ENCODE results near the gene ABI3BP. TPM values are rescaled to one million over a fixed set of nuclear protein-coding genes. Genes with fewer than 3 reads are reported as not detected.

ABI3BP gene
- total and polyA plus RNA-seq, 10 of the 15 experiments (the other 5 are each of a cell fraction or from before 2014, with no cell fraction given), result 0.03 to 0.42 (median 0.11) TPM; not detected in 4

DNA sequence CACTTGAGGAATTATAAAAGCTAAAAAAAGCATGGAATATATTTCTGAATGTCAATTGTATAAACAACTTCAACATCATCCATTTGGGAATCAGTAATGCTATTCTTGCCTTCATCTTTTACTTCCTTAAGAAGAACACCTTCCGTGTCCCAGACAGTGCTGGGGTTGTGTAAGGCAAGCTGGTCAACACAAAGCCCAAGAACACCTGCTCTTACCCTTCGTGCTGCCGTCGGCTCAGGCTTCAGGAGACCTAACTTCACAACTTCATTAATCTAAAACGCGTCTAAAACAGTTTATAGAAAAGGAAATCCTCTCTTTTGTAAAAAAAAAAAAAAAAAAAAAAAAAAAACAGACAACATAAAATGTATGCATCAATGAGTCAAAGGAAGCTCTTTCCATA lies 81.3 kb downstream of the ABI3BP start (continued):
- no peak for TF ChIP-seq ZNF207 (IDR thresholded peaks at IDR 0.05; ENCODE audit: borderline replicate concordance)

DNA sequence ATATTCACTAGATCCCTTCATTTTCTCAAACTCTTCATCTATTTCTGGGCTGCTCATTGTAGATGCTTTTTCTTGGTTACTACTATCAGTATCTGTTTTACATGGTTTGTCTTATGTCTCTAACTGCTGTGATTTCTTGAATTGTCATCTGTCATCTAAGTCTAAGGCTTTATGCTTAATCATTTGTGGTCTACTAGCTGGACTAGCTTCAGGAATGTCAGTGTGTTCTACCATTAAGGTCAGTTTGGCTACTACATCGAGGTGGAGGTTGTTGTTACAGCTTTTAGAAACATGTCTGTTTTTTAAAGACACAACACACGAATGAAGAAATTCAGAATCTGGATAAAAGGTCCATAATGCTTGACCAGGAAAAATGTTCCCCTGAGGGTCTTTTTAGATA lies 82.2 kb downstream of the ABI3BP start:
- RAD21 ChIA-PET (ENCODE audit: unreplicated experiment), result no interaction called here
- H4K20me1 ChIP-seq (ENCODE audit: control insufficient read depth, insufficient read depth), result no peaks in the 10 kb centered on the region; the same call in 1 of the 2 replicates
- BruUV-seq (replicated peaks), result no TSS peak
- no peak overlapping the region for H3K9ac ChIP-seq (ENCODE audit: control insufficient read depth, insufficient read depth, low read length)
- CTCF ChIA-PET, result no interaction called here
- no peak for TF ChIP-seq NBN (IDR thresholded peaks at IDR 0.05)
- no peak for TF ChIP-seq IRF4 (IDR thresholded peaks at IDR 0.05; ENCODE audit: low read depth, low read length)
- TF ChIP-seq ZNF24 (IDR thresholded peaks at IDR 0.05), result no peak
- no peak for TF ChIP-seq NRF1 (conservative IDR thresholded peaks at IDR 0.05; ENCODE audit: low read depth, low read length)
- TF ChIP-seq DPF2 (IDR thresholded peaks at IDR 0.05), result no peak
- TF ChIP-seq, protein P1, sequence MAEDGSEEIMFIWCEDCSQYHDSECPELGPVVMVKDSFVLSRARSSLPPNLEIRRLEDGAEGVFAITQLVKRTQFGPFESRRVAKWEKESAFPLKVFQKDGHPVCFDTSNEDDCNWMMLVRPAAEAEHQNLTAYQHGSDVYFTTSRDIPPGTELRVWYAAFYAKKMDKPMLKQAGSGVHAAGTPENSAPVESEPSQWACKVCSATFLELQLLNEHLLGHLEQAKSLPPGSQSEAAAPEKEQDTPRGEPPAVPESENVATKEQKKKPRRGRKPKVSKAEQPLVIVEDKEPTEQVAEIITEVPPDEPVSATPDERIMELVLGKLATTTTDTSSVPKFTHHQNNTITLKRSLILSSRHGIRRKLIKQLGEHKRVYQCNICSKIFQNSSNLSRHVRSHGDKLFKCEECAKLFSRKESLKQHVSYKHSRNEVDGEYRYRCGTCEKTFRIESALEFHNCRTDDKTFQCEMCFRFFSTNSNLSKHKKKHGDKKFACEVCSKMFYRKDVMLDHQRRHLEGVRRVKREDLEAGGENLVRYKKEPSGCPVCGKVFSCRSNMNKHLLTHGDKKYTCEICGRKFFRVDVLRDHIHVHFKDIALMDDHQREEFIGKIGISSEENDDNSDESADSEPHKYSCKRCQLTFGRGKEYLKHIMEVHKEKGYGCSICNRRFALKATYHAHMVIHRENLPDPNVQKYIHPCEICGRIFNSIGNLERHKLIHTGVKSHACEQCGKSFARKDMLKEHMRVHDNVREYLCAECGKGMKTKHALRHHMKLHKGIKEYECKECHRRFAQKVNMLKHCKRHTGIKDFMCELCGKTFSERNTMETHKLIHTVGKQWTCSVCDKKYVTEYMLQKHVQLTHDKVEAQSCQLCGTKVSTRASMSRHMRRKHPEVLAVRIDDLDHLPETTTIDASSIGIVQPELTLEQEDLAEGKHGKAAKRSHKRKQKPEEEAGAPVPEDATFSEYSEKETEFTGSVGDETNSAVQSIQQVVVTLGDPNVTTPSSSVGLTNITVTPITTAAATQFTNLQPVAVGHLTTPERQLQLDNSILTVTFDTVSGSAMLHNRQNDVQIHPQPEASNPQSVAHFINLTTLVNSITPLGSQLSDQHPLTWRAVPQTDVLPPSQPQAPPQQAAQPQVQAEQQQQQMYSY (CRISPR knock-in tag; IDR thresholded peaks at IDR 0.05), result no peak
- no peak for TF ChIP-seq JUNB (IDR thresholded peaks at IDR 0.05)
- TF ChIP-seq, protein P2, sequence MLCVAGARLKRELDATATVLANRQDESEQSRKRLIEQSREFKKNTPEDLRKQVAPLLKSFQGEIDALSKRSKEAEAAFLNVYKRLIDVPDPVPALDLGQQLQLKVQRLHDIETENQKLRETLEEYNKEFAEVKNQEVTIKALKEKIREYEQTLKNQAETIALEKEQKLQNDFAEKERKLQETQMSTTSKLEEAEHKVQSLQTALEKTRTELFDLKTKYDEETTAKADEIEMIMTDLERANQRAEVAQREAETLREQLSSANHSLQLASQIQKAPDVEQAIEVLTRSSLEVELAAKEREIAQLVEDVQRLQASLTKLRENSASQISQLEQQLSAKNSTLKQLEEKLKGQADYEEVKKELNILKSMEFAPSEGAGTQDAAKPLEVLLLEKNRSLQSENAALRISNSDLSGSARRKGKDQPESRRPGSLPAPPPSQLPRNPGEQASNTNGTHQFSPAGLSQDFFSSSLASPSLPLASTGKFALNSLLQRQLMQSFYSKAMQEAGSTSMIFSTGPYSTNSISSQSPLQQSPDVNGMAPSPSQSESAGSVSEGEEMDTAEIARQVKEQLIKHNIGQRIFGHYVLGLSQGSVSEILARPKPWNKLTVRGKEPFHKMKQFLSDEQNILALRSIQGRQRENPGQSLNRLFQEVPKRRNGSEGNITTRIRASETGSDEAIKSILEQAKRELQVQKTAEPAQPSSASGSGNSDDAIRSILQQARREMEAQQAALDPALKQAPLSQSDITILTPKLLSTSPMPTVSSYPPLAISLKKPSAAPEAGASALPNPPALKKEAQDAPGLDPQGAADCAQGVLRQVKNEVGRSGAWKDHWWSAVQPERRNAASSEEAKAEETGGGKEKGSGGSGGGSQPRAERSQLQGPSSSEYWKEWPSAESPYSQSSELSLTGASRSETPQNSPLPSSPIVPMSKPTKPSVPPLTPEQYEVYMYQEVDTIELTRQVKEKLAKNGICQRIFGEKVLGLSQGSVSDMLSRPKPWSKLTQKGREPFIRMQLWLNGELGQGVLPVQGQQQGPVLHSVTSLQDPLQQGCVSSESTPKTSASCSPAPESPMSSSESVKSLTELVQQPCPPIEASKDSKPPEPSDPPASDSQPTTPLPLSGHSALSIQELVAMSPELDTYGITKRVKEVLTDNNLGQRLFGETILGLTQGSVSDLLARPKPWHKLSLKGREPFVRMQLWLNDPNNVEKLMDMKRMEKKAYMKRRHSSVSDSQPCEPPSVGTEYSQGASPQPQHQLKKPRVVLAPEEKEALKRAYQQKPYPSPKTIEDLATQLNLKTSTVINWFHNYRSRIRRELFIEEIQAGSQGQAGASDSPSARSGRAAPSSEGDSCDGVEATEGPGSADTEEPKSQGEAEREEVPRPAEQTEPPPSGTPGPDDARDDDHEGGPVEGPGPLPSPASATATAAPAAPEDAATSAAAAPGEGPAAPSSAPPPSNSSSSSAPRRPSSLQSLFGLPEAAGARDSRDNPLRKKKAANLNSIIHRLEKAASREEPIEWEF (IDR thresholded peaks at IDR 0.05; ENCODE audit: insufficient replicate concordance, low read depth, low read length), result no peak
- ATAC-seq (no peak), FAIRE-seq (no peak), DNase-seq (ENCODE audit: low read depth, low spot score) (no peak)
- in situ Hi-C loops (cut with MboI) (no loop called here), intact Hi-C loops (cut with micrococcal nuclease; ENCODE audit: unreplicated experiment) (no loop called here)
- POLR2A ChIA-PET, result no interaction called here
- H2AFZ ChIP-seq (ENCODE audit: control insufficient read depth, low read depth, low read length), result no peak overlapping the region
- no peak overlapping the region for H3K4me2 ChIP-seq (ENCODE audit: control insufficient read depth, insufficient read depth)
- 3% methylated on average over 2 of the region's 2 CpGs for WGBS (ENCODE audit: insufficient coverage, insufficient replicate concordance, low lambda C conversion rate, missing lambda C conversion rate)
- H3K4me1 ChIP-seq (ENCODE audit: control insufficient read depth, insufficient read depth, low read length), result no peaks in the 10 kb centered on the region
- no peaks in the 10 kb centered on the region for H3K36me3 ChIP-seq (ENCODE audit: control insufficient read depth in 2 of 2, insufficient read depth in 2 of 2, low read length in 1 of 2)
- H3K9me3 ChIP-seq (replicated peaks; ENCODE audit: control insufficient read depth, insufficient read depth, low read length), result no peaks in the 10 kb centered on the region
- SMC1A ChIA-PET (ENCODE audit: uncharacterized antibody, unreplicated experiment), result no interaction called here
- H3K27me3 ChIP-seq (replicated peaks in 1 of 2; ENCODE audit: control insufficient read depth in 2 of 2, insufficient read depth in 2 of 2, low read length in 1 of 2), result no peaks in the 10 kb centered on the region; a peak in 2 of 4 replicates
- H3K27ac ChIP-seq (ENCODE audit: control insufficient read depth, insufficient read depth), result no peak overlapping the region
- H3K79me2 ChIP-seq (ENCODE audit: control insufficient read depth, insufficient read depth, low read length), result no peaks in the 10 kb centered on the region
- no peak overlapping the region for H3K4me3 ChIP-seq
